B cell (primary cell): ENCODE data around the gene POFUT2. TPM values are rescaled to one million over a fixed set of nuclear protein-coding genes. Genes with fewer than 3 reads are reported as not detected.

Experiments used
- ATAC-seq: fragments of 200-7000 bp; cut with Tn5 transposase; one replicate; pipeline ENCODE4 v1.10.0; 2021; ENCODE audit warnings: low read depth, mild to moderate bottlenecking, moderate number of reproducible peaks, moderate library complexity
- CTCF ChIA-PET: fragments of 350-600 bp; sonication (Branson Sonifier 250); formaldehyde crosslinking; loops from one replicate; lab custom pipeline; 2021; ENCODE audit warnings: antibody characterized with exemption, inconsistent platforms; lab: Charles Lee
- POLR2A ChIA-PET: fragments of 350-600 bp; sonication (Branson Sonifier 250); formaldehyde crosslinking; loops from one replicate; lab custom pipeline; 2021; ENCODE audit warnings: antibody characterized with exemption; lab: Charles Lee
- DNase-seq: peaks from one replicate; pipeline ENCODE4 v3.0.0; 2013
- H2AFZ ChIP-seq: 2 replicates; pipeline ENCODE4 v1.6.1; 2012; ENCODE audit warnings: mild to moderate bottlenecking, low read depth, low read length; ENCODE audit not compliant: insufficient read depth, poor library complexity, severe bottlenecking
- H3K27ac ChIP-seq, 2 donors: 1 replicate in 1 of 2; 2 replicates in 1 of 2; pipeline ENCODE4 v1.5.1; 2012 to 2013; ENCODE audit warnings: low read length in 2 of 2, mild to moderate bottlenecking in 2 of 2, moderate library complexity in 1 of 2
- H3K27me3 ChIP-seq, 4 experiments: fragments of 200-600 bp in 1 of 4; sonication (generic) in 1 of 4; replicated peaks in 1 of 4; 1 replicate in 2 of 4; 2 replicates in 2 of 4; pipeline versions ENCODE4 v1.6.1 to v1.7.0; 2013 to 2016; ENCODE audit warnings: low read length in 3 of 4, mild to moderate bottlenecking in 2 of 4, mixed read lengths in 1 of 4, moderate library complexity in 1 of 4; ENCODE audit not compliant: insufficient read depth in 4 of 4, control insufficient read depth in 3 of 4; ENCODE audit errors: control extremely low read depth in 1 of 4
- H3K36me3 ChIP-seq, 2 experiments: replicated peaks in 1 of 2; 1 replicate in 1 of 2; 2 replicates in 1 of 2; pipeline versions ENCODE4 v1.6.1 to v1.7.1; 2013; ENCODE audit warnings: low read length in 1 of 2; ENCODE audit not compliant: insufficient read depth in 2 of 2, control insufficient read depth in 1 of 2; ENCODE audit errors: control extremely low read depth in 1 of 2, extremely low read depth in 1 of 2
- H3K4me1 ChIP-seq, 2 donors: fragments of 200-600 bp in 1 of 2; sonication (generic) in 1 of 2; 1 replicate in 1 of 2; 2 replicates in 1 of 2; pipeline versions ENCODE4 v1.5.1 to v1.6.1; 2013 to 2017; ENCODE audit warnings: low read length in 2 of 2; ENCODE audit not compliant: control insufficient read depth in 2 of 2, insufficient read depth in 2 of 2
- H3K4me2 ChIP-seq: replicated peaks from 2 replicates; pipeline ENCODE3; 2012; ENCODE audit warnings: mild to moderate bottlenecking, low read depth, low read length; ENCODE audit not compliant: poor library complexity, severe bottlenecking
- H3K4me3 ChIP-seq, 5 experiments: fragments of 200-600 bp in 1 of 5; sonication (generic) in 1 of 5; 1 replicate in 3 of 5; 2 replicates in 2 of 5; pipeline versions ENCODE4 v1.5.1 to v1.7.0; 2011 to 2016; ENCODE audit warnings: low read length in 4 of 5, mild to moderate bottlenecking in 4 of 5, low read depth in 2 of 5, control low read depth in 1 of 5, moderate library complexity in 1 of 5; ENCODE audit not compliant: insufficient read depth in 1 of 5; ENCODE audit errors: control extremely low read depth in 1 of 5, extremely low read depth in 1 of 5
- H3K79me2 ChIP-seq: fragments of 200-600 bp; sonication (generic); one replicate; pipeline ENCODE4 v1.6.0; 2016; ENCODE audit warnings: low read length; ENCODE audit not compliant: control insufficient read depth, insufficient read depth
- H3K9ac ChIP-seq: fragments of 200-600 bp; sonication (generic); 2 replicates; pipeline ENCODE4 v1.6.1; 2017; ENCODE audit warnings: mild to moderate bottlenecking, low read length, moderate library complexity
- H3K9me3 ChIP-seq, 3 donors: one replicate each; pipeline versions ENCODE4 v1.6.1 to v1.7.1; 2013; ENCODE audit warnings: low read length in 2 of 3; ENCODE audit not compliant: control insufficient read depth in 2 of 3, insufficient read depth in 1 of 3; ENCODE audit errors: control extremely low read depth in 1 of 3
- H4K20me1 ChIP-seq: 2 replicates; pipeline ENCODE4 v1.6.0; 2012; ENCODE audit warnings: mild to moderate bottlenecking, low read length; ENCODE audit not compliant: insufficient read depth, control insufficient read depth, poor library complexity, severe bottlenecking
- H3K27ac Mint-ChIP-seq: one replicate; pipeline ENCODE4 v1.8.0; 2021; ENCODE audit warnings: mixed read lengths
- H3K27me3 Mint-ChIP-seq: one replicate; pipeline ENCODE4 v1.8.0; 2021; ENCODE audit warnings: mixed read lengths
- H3K4me1 Mint-ChIP-seq: one replicate; pipeline ENCODE4 v1.8.0; 2021; ENCODE audit warnings: mixed read lengths
- H3K4me3 Mint-ChIP-seq: one replicate; pipeline ENCODE4 v1.8.0; 2021; ENCODE audit warnings: mixed read lengths
- H3K9me3 Mint-ChIP-seq: one replicate; pipeline ENCODE4 v1.8.0; 2022; ENCODE audit warnings: mixed read lengths; ENCODE audit not compliant: insufficient read depth
- CTCF ChIP-seq: fragments of 200-600 bp; IDR thresholded peaks from one replicate; pipeline ENCODE4 v1.8.0; 2022; ENCODE audit warnings: antibody characterized with exemption, mild to moderate bottlenecking
- EZH2 ChIP-seq: IDR thresholded peaks from 2 replicates; pipeline ENCODE4 v1.6.1; 2012; ENCODE audit warnings: borderline replicate concordance, low read depth, mild to moderate bottlenecking, moderate library complexity, low read length; ENCODE audit not compliant: insufficient read depth, poor library complexity, severe bottlenecking
- WGBS: methylation state at CpG from one replicate; pipeline ENCODE4 v1.1.5; 2013; ENCODE audit warnings: missing lambda C conversion rate; ENCODE audit not compliant: insufficient coverage; 5-methylcytosine and 5-hydroxymethylcytosine counted together
- intact Hi-C: fragments of 100-400 bp; cut with micrococcal nuclease; formaldehyde crosslinking; loops from one replicate; pipeline ENCODE4 v1.10.0; 2022
- polyA plus RNA-seq: library from polyadenylated mRNA; depleted of rRNA; stranded (reverse); fragments of >200 nt; gene quantifications from 2 replicates; pipeline ENCODE4 v1.2.3, GENCODE V29; 2012
- total RNA-seq, 2 donors: library from RNA; stranded (reverse); fragments of 120-200 nt in 1 of 2; gene quantifications; 1 replicate in 1 of 2; 2 replicates in 1 of 2; pipeline versions ENCODE4 v1.2.3 to v1.2.4, GENCODE V29; 2013 to 2022

The POFUT2 gene
- total and polyA plus RNA-seq, 2 donors (not counting 1 experiment from before 2014, with no cell fraction given), result 38.3 to 41.8 TPM

- Histone ChIP-seq H3K36me3 (peaks cover 0 to 32% of the 10 kb centered on the region in 2 experiments), H3K79me2 (no peaks in the 10 kb centered on the region), H3K4me2 (no peak overlapping the region), H4K20me1 (no peaks in the 10 kb centered on the region), H3K4me3 (no peak overlapping the region), H3K9me3 (no peaks in the 10 kb centered on the region), H3K9ac (no peak overlapping the region), H2AFZ (no peak overlapping the region), H3K4me1 (no peaks in the 10 kb centered on the region), H3K27ac (no peak overlapping the region), H3K27me3 (no peaks in the 10 kb centered on the region)
- Mint-ChIP-seq H3K9me3 (no peaks in the 10 kb centered on the region), H3K27me3 (no peaks in the 10 kb centered on the region), H3K27ac (no peak overlapping the region), H3K4me1 (no peaks in the 10 kb centered on the region), H3K4me3 (no peak overlapping the region)
- intact Hi-C loops, result no loop called here
- TF ChIP-seq EZH2 (no peak), CTCF (no peak)
- ChIA-PET POLR2A (no interaction called here), CTCF (interaction anchor here (1.3 kb wide), 1 partner anchor 178 kb away, joined by 3 read pairs; no protein-coding TSS in a partner anchor)
- ATAC-seq (no peak), DNase-seq (no peak)
- WGBS, result 87% methylated on average over 8 of the region's 11 CpGs
Observed at GRCh38 chr21:45262616-45263015, 25.1 kb downstream of the POFUT2 start.

DNA sequence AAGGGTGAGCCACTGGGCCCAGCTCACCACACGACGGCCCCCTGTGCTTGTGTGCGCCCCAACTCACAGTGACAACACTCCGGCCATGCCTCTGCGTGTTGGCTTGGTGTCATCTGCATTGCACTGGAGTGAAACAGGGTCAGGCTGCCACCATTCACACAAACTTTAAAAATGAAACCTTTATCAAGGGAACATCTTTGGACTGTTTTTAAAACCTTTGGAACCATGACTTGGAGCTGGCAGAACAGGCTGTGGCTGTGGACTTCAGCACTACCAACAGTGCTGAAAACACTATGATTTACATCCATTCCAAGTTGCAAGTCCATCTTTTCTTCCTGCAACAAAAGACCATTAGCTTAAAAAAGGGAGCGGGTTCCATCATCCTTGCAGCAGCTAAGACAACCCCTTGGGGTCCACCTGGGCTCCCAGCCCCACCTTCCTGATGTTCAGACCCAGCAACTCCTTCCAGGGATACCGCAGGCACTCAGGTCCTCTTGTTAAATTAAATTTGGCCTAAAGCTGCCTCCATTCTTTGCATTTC, 25.6 kb downstream of the POFUT2 start:
- Histone ChIP-seq H3K4me2 (no peak overlapping the region), H4K20me1 (no peaks in the 10 kb centered on the region), H3K27me3 (no peaks in the 10 kb centered on the region), H3K27ac (no peak overlapping the region), H3K79me2 (no peaks in the 10 kb centered on the region), H2AFZ (no peak overlapping the region), H3K36me3 (peaks cover 0 to 27% of the 10 kb centered on the region in 2 experiments), H3K9ac (no peak overlapping the region), H3K4me3 (no peak overlapping the region), H3K9me3 (no peaks in the 10 kb centered on the region), H3K4me1 (peaks cover under 1 to 1% of the 10 kb centered on the region in 2 donors)
- Mint-ChIP-seq H3K4me3 (no peak overlapping the region), H3K9me3 (no peaks in the 10 kb centered on the region), H3K4me1 (no peaks in the 10 kb centered on the region), H3K27ac (no peak overlapping the region), H3K27me3 (no peaks in the 10 kb centered on the region)
- no peak for DNase-seq
- ChIA-PET CTCF (interaction anchor here (1.3 kb wide), 1 partner anchor 179 kb away, joined by 3 read pairs; no protein-coding TSS in a partner anchor), POLR2A (no interaction called here)
- no peak for ATAC-seq
- intact Hi-C loops, result no loop called here
- TF ChIP-seq EZH2 (no peak), CTCF (no peak)
- 94% methylated on average over 7 of the region's 7 CpGs for WGBS
